GM12873 (cell line): ENCODE data around the gene NR1D2.

ENCODE experiments used
- CTCF ChIP-seq: IDR thresholded peaks from 2 replicates; pipeline ENCODE4 v1.5.1; 2012; ENCODE audit warnings: low read depth, mild to moderate bottlenecking, moderate library complexity, low read length, control low read depth; ENCODE audit not compliant: insufficient read depth; ENCODE audit errors: missing control alignments

NR1D2 gene

GRCh38 chr3:23938688-23939087 is 6.4 kb upstream of the NR1D2 start:
- no peak for TF ChIP-seq CTCF

- TF ChIP-seq CTCF: no peak
These were observed 4.3 kb upstream of the NR1D2 start for GRCh38 chr3:23940775-23941174.

GRCh38 chr3:23941440-23941839 is 3.6 kb upstream of the NR1D2 start:
- no peak for TF ChIP-seq CTCF

GRCh38 chr3:23942546-23942945 is 2.5 kb upstream of the NR1D2 start:
- no peak for TF ChIP-seq CTCF

GRCh38 chr3:23944007-23944783 is 891 bp upstream of the NR1D2 start:
- TF ChIP-seq CTCF: no peak

GRCh38 chr3:23945663-23945912 is 502 bp downstream of the NR1D2 start:
- no peak for TF ChIP-seq CTCF

- TF ChIP-seq CTCF: no peak
These were observed 1.0 kb downstream of the NR1D2 start for GRCh38 chr3:23945913-23946687.
